Smooth muscle cell (in vitro differentiated cells): Measurements from ENCODE around the gene UBB. TPM values are rescaled to one million over a fixed set of nuclear protein-coding genes. Genes with fewer than 3 reads are reported as not detected.

ENCODE experiments used
- polyA plus RNA-seq: library from polyadenylated mRNA; unstranded; fragments of >200 nt; fragmentation: Nextera tagmentation; extraction: Ambion mirVana; gene quantifications from 2 replicates; pipeline ENCODE4 v1.2.1, GENCODE V29; 2016
- total RNA-seq: library from RNA; depleted of rRNA; stranded (reverse); fragments of >200 nt; gene quantifications from 2 replicates; pipeline ENCODE4 v1.2.3, GENCODE V29; 2014

Gene UBB
- total and polyA plus RNA-seq, 2 experiments from 2014 or later = 1,184 to 2,323 TPM

Other genes starting within 250 kb of the UBB start
- 87.9 and 119 TPM in 2 replicates for gene NCOR1, start 165.6 kb upstream of the UBB start, total RNA-seq
- gene NCOR1, start 165.6 kb upstream of the UBB start, polyA plus RNA-seq = 79.1 and 105 TPM in 2 replicates
- gene PIGL, start 163.9 kb upstream of the UBB start, total RNA-seq = 33.5 and 56.0 TPM in 2 replicates
- 20.2 and 30.1 TPM in 2 replicates for gene PIGL, start 163.9 kb upstream of the UBB start, polyA plus RNA-seq
- gene CENPV, start 27.6 kb upstream of the UBB start, total RNA-seq = 17.5 and 21.2 TPM in 2 replicates
- 33.9 and 44.5 TPM in 2 replicates for gene CENPV, start 27.6 kb upstream of the UBB start, polyA plus RNA-seq
- gene TRPV2, start 34.5 kb downstream of the UBB start, total RNA-seq = 51.4 and 58.0 TPM in 2 replicates
- gene TRPV2, start 34.5 kb downstream of the UBB start, polyA plus RNA-seq = 65.6 and 92.9 TPM in 2 replicates
- gene LRRC75A, start 111.1 kb downstream of the UBB start, total RNA-seq = 0.76 and 2.7 TPM in 2 replicates
- gene LRRC75A, start 111.1 kb downstream of the UBB start, polyA plus RNA-seq = 0.70 and 2.2 TPM in 2 replicates
- 12.2 and 17.7 TPM in 2 replicates for gene ZNF287, start 188.1 kb downstream of the UBB start, total RNA-seq
- gene ZNF287, start 188.1 kb downstream of the UBB start, polyA plus RNA-seq = 24.6 and 25.8 TPM in 2 replicates